ENCODE data around the gene NHS. TPM values are rescaled to one million over a fixed set of nuclear protein-coding genes. Genes with fewer than 3 reads are reported as not detected.
"Not testable (repeated sequence)": the region's sequence is repeated elsewhere in the genome, so short reads cannot be mapped to it uniquely, and the experiment has no call there.

NHS gene
- total RNA-seq, 1 donor from 2014 or later = 14.9 TPM

DNA sequence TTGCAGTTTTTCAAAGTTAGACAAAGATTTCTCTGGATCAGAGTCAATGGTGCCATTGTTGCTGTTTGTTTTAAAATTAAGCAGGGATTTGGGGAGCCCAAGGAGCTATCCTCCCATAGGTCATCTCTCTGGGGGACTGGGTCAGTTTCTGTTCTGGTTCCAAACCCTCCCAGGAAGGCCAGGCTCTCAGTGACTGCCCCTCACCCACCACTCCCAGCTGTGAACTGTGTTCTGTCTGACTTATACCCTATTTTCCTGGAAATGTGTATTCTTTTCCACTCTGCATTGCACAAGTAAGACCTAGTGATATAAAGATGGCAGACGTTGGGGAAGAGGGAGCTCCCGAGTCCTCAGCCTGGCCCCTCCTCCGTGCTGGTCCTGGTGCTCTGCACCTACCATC, 65.8 kb downstream of the NHS start:
- Mint-ChIP-seq H3K36me3 (ENCODE audit: low read depth) (no peaks in the 10 kb centered on the region), H3K27me3 (ENCODE audit: low read depth) (no peaks in the 10 kb centered on the region), H3K9me3 (ENCODE audit: low read depth) (no peaks in the 10 kb centered on the region), H3K27ac (ENCODE audit: unreplicated experiment) (no peak overlapping the region), H3K4me3 (ENCODE audit: unreplicated experiment) (no peak overlapping the region), H3K4me1 (ENCODE audit: low read depth) (peaks cover 7% of the 10 kb centered on the region)
- no peak for DNase-seq (ENCODE audit: low spot score)
- TF ChIP-seq CTCF (IDR thresholded peaks at IDR 0.05) = no peak

DNA sequence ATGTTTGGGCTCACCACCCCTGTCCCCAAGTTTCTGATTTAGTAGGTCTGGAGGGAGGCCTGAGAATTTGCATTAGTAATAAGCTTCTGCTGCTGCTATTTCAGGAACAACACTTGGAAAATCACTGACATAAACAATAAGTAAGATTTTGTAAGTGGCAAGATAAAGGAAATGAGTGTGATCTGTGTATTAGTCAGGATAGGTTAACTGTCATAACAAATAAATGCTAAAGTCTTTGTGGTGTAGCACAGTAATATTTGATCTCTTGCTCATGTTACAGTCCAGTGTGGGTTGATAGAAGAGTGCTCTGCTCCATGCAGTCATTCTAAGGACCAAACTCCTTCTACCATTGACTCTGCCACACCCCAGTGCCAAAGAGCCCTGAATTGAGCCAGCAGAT, 67.0 kb downstream of the NHS start:
- Mint-ChIP-seq H3K4me1 (ENCODE audit: low read depth) (peaks cover 7% of the 10 kb centered on the region), H3K4me3 (ENCODE audit: unreplicated experiment) (no peak overlapping the region), H3K9me3 (ENCODE audit: low read depth) (no peaks in the 10 kb centered on the region), H3K27ac (ENCODE audit: unreplicated experiment) (no peak overlapping the region), H3K36me3 (ENCODE audit: low read depth) (no peaks in the 10 kb centered on the region), H3K27me3 (ENCODE audit: low read depth) (no peaks in the 10 kb centered on the region)
- no peak for DNase-seq (ENCODE audit: low spot score)
- TF ChIP-seq CTCF (IDR thresholded peaks at IDR 0.05) = no peak

GRCh38 chrX:17442898-17443297, 67.9 kb downstream of the NHS start:
- Mint-ChIP-seq H3K36me3 (ENCODE audit: low read depth) (no peaks in the 10 kb centered on the region), H3K27me3 (ENCODE audit: low read depth) (no peaks in the 10 kb centered on the region), H3K4me1 (ENCODE audit: low read depth) (peaks cover 9% of the 10 kb centered on the region), H3K27ac (ENCODE audit: unreplicated experiment) (no peak overlapping the region), H3K4me3 (ENCODE audit: unreplicated experiment) (no peak overlapping the region), H3K9me3 (ENCODE audit: low read depth) (no peaks in the 10 kb centered on the region)
- DNase-seq (ENCODE audit: low spot score) = no peak
- no peak for TF ChIP-seq CTCF (IDR thresholded peaks at IDR 0.05)

DNA sequence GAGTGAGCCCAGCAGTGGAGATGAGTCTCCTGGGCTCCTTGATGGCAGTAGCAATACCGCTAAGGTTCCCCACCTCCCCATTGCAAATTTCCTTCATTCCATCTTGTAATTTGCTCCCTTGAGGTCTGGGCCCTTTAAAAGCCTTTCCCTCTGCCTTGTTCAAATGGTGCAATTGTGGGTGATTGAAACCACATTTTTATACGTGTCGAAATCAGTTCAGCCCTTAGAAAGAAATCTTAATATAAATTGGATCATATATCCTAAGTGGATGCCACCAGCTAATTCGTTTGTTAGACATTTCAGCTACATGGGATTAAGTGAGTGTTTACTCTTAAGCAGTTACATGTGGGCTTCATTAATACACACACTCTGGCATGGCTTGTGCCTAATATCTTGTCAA, 68.6 kb downstream of the NHS start:
- Mint-ChIP-seq H3K9me3 (ENCODE audit: low read depth) (no peaks in the 10 kb centered on the region), H3K4me3 (ENCODE audit: unreplicated experiment) (no peak overlapping the region), H3K36me3 (ENCODE audit: low read depth) (no peaks in the 10 kb centered on the region), H3K4me1 (ENCODE audit: low read depth) (peaks cover 15% of the 10 kb centered on the region), H3K27ac (ENCODE audit: unreplicated experiment) (no peak overlapping the region), H3K27me3 (ENCODE audit: low read depth) (no peaks in the 10 kb centered on the region)
- DNase-seq (ENCODE audit: low spot score) = no peak
- TF ChIP-seq CTCF (IDR thresholded peaks at IDR 0.05) = no peak

GRCh38 chrX:17446269-17446668, 71.3 kb downstream of the NHS start:
- not testable (repeated sequence) for H3K27ac Mint-ChIP-seq (ENCODE audit: unreplicated experiment); H3K9me3 Mint-ChIP-seq (ENCODE audit: low read depth); DNase-seq (ENCODE audit: low spot score); H3K27me3 Mint-ChIP-seq (ENCODE audit: low read depth); H3K4me1 Mint-ChIP-seq (ENCODE audit: low read depth); H3K36me3 Mint-ChIP-seq (ENCODE audit: low read depth); H3K4me3 Mint-ChIP-seq (ENCODE audit: unreplicated experiment)

- no peaks in the 10 kb centered on the region for H3K27me3 Mint-ChIP-seq (ENCODE audit: low read depth)
- peaks cover 8% of the 10 kb centered on the region for H3K4me1 Mint-ChIP-seq (ENCODE audit: low read depth)
- H3K36me3 Mint-ChIP-seq (ENCODE audit: low read depth) = no peaks in the 10 kb centered on the region
- TF ChIP-seq CTCF (IDR thresholded peaks at IDR 0.05) = no peak
- DNase-seq (ENCODE audit: low spot score) = no peak
- no peak overlapping the region for H3K4me3 Mint-ChIP-seq (ENCODE audit: unreplicated experiment)
- no peaks in the 10 kb centered on the region for H3K9me3 Mint-ChIP-seq (ENCODE audit: low read depth)
- no peak overlapping the region for H3K27ac Mint-ChIP-seq (ENCODE audit: unreplicated experiment)
Observed at GRCh38 chrX:17448188-17448587, 73.2 kb downstream of the NHS start.
